Immature natural killer cell (primary cell): Measurements from ENCODE around the gene POLA1. TPM values are rescaled to one million over a fixed set of nuclear protein-coding genes. Genes with fewer than 3 reads are reported as not detected.

Experiments
- DNase-seq, 3 donors: peaks; one replicate each; pipeline ENCODE4 v3.0.0; 2022; ENCODE audit warnings: mixed read lengths in 1 of 3
- H3K27ac Mint-ChIP-seq, 6 donors: one replicate each; pipeline ENCODE4 v1.8.0; 2020; ENCODE audit warnings: mixed read lengths in 6 of 6, mild to moderate bottlenecking in 5 of 6, inconsistent platforms in 4 of 6, moderate library complexity in 3 of 6
- H3K27me3 Mint-ChIP-seq, 3 donors: one replicate each; pipeline ENCODE4 v1.8.0; 2020 to 2021; ENCODE audit warnings: low read depth in 3 of 3, mild to moderate bottlenecking in 3 of 3, mixed read lengths in 3 of 3, moderate library complexity in 3 of 3, inconsistent platforms in 1 of 3
- H3K36me3 Mint-ChIP-seq, 3 donors: one replicate each; pipeline ENCODE4 v1.8.0; 2020; ENCODE audit warnings: mixed read lengths in 3 of 3, inconsistent platforms in 2 of 3, mild to moderate bottlenecking in 2 of 3
- H3K4me1 Mint-ChIP-seq, 2 donors: one replicate each; pipeline ENCODE4 v1.8.0; 2020; ENCODE audit warnings: inconsistent platforms in 2 of 2, mild to moderate bottlenecking in 2 of 2, mixed read lengths in 2 of 2, moderate library complexity in 1 of 2
- H3K4me3 Mint-ChIP-seq, 5 donors: one replicate each; pipeline ENCODE4 v1.8.0; 2020; ENCODE audit warnings: mild to moderate bottlenecking in 5 of 5, mixed read lengths in 5 of 5, inconsistent platforms in 3 of 5, moderate library complexity in 3 of 5
- H3K9me3 Mint-ChIP-seq, 6 donors: one replicate each; pipeline ENCODE4 v1.8.0; 2020; ENCODE audit warnings: mild to moderate bottlenecking in 6 of 6, mixed read lengths in 6 of 6, inconsistent platforms in 4 of 6, moderate library complexity in 3 of 6
- polyA plus RNA-seq, 3 donors: library from polyadenylated mRNA; unstranded; fragments of 300-500 nt; fragmentation: Illumina TruSeq; gene quantifications; one replicate each; pipeline ENCODE4 v1.2.3, GENCODE V29; 2021

Gene POLA1
- polyA plus RNA-seq, 3 donors from 2014 or later, result 3.8 to 6.5 (median 3.9) TPM

GRCh38 chrX:24661292-24661691, 32.4 kb upstream of the POLA1 start:
- no peaks in the 10 kb centered on the region for H3K4me1 Mint-ChIP-seq
- no peak for DNase-seq
- H3K27ac Mint-ChIP-seq, result no peak overlapping the region
- H3K27me3 Mint-ChIP-seq, result peaks cover 0 to 3% (median 2%) of the 10 kb centered on the region in 3 donors
- no peaks in the 10 kb centered on the region for H3K9me3 Mint-ChIP-seq
- no peaks in the 10 kb centered on the region for H3K36me3 Mint-ChIP-seq
- no peak overlapping the region for H3K4me3 Mint-ChIP-seq

DNA sequence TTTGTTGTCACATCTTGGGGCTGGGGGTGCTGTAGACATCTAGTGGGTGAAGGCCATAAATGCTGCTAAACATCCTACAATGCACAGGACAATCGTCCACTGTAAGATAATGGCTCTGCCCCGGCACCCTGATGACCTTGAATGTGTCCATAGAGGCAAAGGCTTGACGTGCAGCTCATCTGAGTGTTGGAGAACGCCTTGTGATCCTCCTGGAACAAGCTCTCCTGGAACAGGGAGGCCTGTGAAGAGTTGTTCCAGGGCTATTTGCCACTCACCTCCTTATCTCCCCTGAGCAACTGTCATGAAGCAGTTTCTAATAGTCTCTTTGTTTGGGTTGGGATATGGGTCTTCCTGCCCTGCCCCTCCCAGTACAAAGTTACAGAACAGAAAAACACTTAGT, 31.4 kb upstream of the POLA1 start:
- H3K4me3 Mint-ChIP-seq, result no peak overlapping the region
- no peaks in the 10 kb centered on the region for H3K4me1 Mint-ChIP-seq
- H3K36me3 Mint-ChIP-seq, result no peaks in the 10 kb centered on the region
- H3K9me3 Mint-ChIP-seq, result no peaks in the 10 kb centered on the region
- no peak overlapping the region for H3K27ac Mint-ChIP-seq
- no peak for DNase-seq
- H3K27me3 Mint-ChIP-seq, result peaks cover 0 to 7% (median 2%) of the 10 kb centered on the region in 3 donors

DNA sequence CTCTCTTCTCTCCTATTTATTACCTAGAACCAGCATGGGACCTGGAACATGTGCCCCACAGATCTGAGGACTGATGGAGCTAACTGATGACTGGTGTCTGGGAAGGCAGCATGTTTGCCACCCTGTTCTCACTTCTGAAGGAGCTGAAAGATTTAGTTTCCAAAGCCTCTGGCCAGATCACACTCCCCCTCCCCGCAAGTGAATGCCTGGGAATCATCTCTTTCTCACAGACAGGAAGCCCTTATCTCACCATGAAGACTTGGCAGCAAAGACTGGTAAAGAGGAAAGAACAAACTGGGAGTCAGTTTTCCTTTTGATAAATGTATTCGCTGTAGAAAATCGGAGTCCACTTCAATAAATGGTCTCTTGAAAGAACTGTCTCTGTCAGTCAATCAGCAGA, 25.6 kb upstream of the POLA1 start:
- Mint-ChIP-seq H3K36me3 (no peaks in the 10 kb centered on the region), H3K27ac (no peak overlapping the region), H3K27me3 (peaks cover 0 to 6% (median 3%) of the 10 kb centered on the region in 3 donors), H3K9me3 (no peaks in the 10 kb centered on the region), H3K4me1 (no peaks in the 10 kb centered on the region), H3K4me3 (no peak overlapping the region)
- no peak for DNase-seq

GRCh38 chrX:24672701-24673190, 21.0 kb upstream of the POLA1 start:
- no peak overlapping the region for H3K27ac Mint-ChIP-seq
- H3K4me1 Mint-ChIP-seq, result no peaks in the 10 kb centered on the region
- no peak for DNase-seq
- H3K36me3 Mint-ChIP-seq, result no peaks in the 10 kb centered on the region
- H3K4me3 Mint-ChIP-seq, result no peak overlapping the region
- H3K9me3 Mint-ChIP-seq, result no peaks in the 10 kb centered on the region
- peaks cover 0 to 3% (median 3%) of the 10 kb centered on the region in 3 donors for H3K27me3 Mint-ChIP-seq

- Mint-ChIP-seq H3K4me3 (no peak overlapping the region), H3K4me1 (no peaks in the 10 kb centered on the region), H3K9me3 (no peaks in the 10 kb centered on the region), H3K27ac (no peak overlapping the region), H3K27me3 (peaks cover 0 to 5% (median 3%) of the 10 kb centered on the region in 3 donors), H3K36me3 (no peaks in the 10 kb centered on the region)
- DNase-seq, result no peak
Observed at GRCh38 chrX:24673424-24673823, 20.3 kb upstream of the POLA1 start.

DNA sequence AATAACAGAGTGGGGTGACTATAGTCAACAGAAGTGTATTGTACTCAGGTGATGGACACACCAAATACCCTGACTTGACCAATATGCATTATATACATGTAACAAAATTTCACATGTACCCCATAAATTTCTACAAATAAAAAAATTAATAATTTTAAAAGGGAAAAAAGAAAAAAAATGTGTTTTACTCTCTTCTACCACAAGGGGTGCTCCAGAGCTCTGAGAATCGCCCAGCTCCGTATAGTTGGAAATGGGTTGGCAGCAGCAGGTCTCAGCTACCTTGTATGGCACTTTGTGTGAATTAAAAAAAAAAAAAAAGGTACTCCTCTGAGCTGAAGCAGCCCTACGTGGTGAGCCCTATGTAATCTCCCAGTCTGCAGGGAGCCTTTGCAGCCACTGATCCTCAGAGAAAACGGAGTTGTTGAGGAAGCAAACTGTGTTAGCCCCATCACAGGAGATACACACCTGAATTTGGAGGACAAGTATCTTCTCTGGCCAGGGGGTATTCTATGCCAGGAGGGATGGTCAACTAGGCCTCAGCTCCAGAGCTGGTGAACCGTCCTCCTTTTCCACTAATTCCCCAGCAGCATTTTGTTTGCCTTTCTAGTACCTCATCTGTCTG, 17.2 kb upstream of the POLA1 start:
- Mint-ChIP-seq H3K9me3 (no peaks in the 10 kb centered on the region), H3K27me3 (peaks cover 2 to 15% (median 8%) of the 10 kb centered on the region in 3 donors), H3K4me1 (no peaks in the 10 kb centered on the region), H3K27ac (no peak overlapping the region), H3K36me3 (no peaks in the 10 kb centered on the region), H3K4me3 (no peak overlapping the region)
- peak in 2 of 3 donors; percentile 6 to 9 for DNase-seq

- DNase-seq, result no peak
- no peaks in the 10 kb centered on the region for H3K4me1 Mint-ChIP-seq
- no peaks in the 10 kb centered on the region for H3K36me3 Mint-ChIP-seq
- H3K4me3 Mint-ChIP-seq, result no peak overlapping the region
- peaks cover 9 to 22% (median 12%) of the 10 kb centered on the region in 3 donors for H3K27me3 Mint-ChIP-seq
- H3K9me3 Mint-ChIP-seq, result no peaks in the 10 kb centered on the region
- H3K27ac Mint-ChIP-seq, result no peak overlapping the region
Observed at GRCh38 chrX:24682739-24683432, 10.8 kb upstream of the POLA1 start.

DNA sequence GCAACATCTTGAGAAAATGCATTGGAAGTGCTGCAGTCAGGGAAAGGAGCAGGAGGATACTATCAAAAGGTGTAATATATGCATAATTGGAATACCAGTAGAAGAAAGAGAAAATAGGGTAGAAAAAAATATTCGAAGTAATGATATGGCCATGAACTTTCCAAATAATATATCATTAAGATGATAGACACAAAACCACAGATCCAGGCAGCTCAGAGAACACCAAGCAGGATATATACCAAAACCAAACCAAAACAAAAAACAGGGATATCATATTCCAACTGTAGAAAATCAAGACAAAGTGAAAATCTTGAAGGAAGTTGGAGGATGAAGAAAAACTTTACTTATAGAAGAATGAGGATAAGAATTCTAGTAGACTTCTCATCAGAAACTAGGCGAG, 9.7 kb upstream of the POLA1 start:
- Mint-ChIP-seq H3K36me3 (no peaks in the 10 kb centered on the region), H3K9me3 (no peaks in the 10 kb centered on the region), H3K4me1 (no peaks in the 10 kb centered on the region), H3K27ac (no peak overlapping the region), H3K27me3 (peaks cover 8 to 19% (median 12%) of the 10 kb centered on the region in 3 donors), H3K4me3 (no peak overlapping the region)
- no peak for DNase-seq

DNA sequence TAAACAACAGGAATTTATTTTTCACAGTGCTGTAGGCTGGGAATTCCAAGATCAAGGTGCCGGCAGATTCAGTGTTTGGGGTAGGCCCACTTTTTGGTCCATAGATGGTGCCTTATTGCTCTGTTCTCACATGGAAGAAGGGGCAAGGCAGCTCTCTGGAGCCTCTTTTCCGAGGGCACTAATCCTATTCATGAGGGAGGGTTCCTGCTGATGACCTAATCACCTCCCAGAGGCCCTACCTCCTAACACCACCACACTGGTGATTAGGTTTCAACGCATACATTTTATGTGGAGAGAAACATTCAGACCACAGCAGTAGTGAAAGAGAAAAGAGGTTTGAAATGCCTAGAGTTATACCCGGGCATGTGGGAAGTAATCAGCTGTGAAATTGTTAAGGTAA, 1.4 kb upstream of the POLA1 start:
- peaks cover 0 to 4% (median 3%) of the 10 kb centered on the region in 3 donors for H3K27me3 Mint-ChIP-seq
- H3K4me1 Mint-ChIP-seq, result peaks cover 8 to 9% of the 10 kb centered on the region in 2 donors
- H3K9me3 Mint-ChIP-seq, result no peaks in the 10 kb centered on the region
- H3K27ac Mint-ChIP-seq, result no peak overlapping the region
- peak overlapping the region in 3 of 5 donors; percentile 30 to 94 (median 38) for H3K4me3 Mint-ChIP-seq
- no peaks in the 10 kb centered on the region for H3K36me3 Mint-ChIP-seq
- DNase-seq, result no peak

GRCh38 chrX:24694825-24695224, 1.1 kb downstream of the POLA1 start:
- H3K4me1 Mint-ChIP-seq, result peaks cover 8 to 9% of the 10 kb centered on the region in 2 donors
- DNase-seq, result no peak
- peak overlapping the region; percentile 94 to 97 (median 94) for H3K4me3 Mint-ChIP-seq
- no peaks in the 10 kb centered on the region for H3K9me3 Mint-ChIP-seq
- H3K36me3 Mint-ChIP-seq, result no peaks in the 10 kb centered on the region
- peak overlapping the region in 1 of 6 donors; percentile 85 for H3K27ac Mint-ChIP-seq
- H3K27me3 Mint-ChIP-seq, result peaks cover 0 to 3% (median 2%) of the 10 kb centered on the region in 3 donors

GRCh38 chrX:24696294-24696693, 2.6 kb downstream of the POLA1 start:
- no peak for DNase-seq
- peaks cover 0 to 2% (median 2%) of the 10 kb centered on the region in 3 donors for H3K27me3 Mint-ChIP-seq
- no peak overlapping the region for H3K27ac Mint-ChIP-seq
- no peak overlapping the region for H3K4me3 Mint-ChIP-seq
- H3K9me3 Mint-ChIP-seq, result no peaks in the 10 kb centered on the region
- H3K36me3 Mint-ChIP-seq, result no peaks in the 10 kb centered on the region
- peaks cover 8 to 9% of the 10 kb centered on the region in 2 donors for H3K4me1 Mint-ChIP-seq

DNA sequence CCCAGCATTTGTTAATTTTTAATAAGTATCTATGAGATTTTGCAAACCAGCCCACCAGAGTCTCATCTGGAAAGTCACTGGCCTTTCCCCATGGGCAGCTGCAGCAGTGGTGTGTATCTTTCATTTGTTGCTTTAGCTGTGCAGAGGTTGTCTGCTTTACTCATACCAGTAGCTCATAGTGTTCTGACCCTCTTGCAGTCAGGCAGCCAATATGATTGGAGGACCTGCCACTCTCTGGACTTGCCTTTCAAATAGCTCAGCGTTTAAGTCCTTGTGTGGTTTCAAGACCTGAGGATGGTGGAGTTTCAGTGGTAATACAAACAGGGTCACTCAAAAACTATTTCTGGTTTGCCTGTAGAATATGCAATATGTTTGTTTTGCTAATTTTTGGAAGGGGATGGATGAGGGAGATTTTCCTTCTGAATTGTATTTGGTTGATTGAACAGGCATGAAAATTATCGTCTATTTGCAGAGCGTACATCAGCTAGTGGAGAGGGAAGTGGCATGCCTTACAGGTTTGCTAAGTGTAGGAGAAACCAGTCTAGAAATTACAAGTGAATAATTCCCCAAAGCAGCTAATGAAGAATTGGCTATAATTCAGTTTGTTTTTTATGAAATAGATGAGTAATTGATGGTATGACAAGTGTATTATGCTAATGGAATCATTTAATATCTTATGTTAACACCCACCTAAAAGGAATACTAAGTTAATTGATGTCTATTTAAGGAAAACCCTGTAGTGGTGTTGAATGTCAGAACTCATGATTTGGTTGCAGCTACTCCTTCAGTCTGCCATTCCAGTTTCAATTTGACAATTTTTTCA, 8.9 kb downstream of the POLA1 start:
- Mint-ChIP-seq H3K36me3 (peaks cover 0 to 4% (median 3%) of the 10 kb centered on the region in 3 donors), H3K27ac (no peak overlapping the region), H3K9me3 (no peaks in the 10 kb centered on the region), H3K4me1 (no peaks in the 10 kb centered on the region), H3K4me3 (no peak overlapping the region), H3K27me3 (peaks cover 0 to 4% (median 0%) of the 10 kb centered on the region in 3 donors)
- no peak for DNase-seq

GRCh38 chrX:24703185-24703494, 9.4 kb downstream of the POLA1 start:
- Mint-ChIP-seq H3K4me1 (no peaks in the 10 kb centered on the region), H3K36me3 (peaks cover 0 to 4% (median 3%) of the 10 kb centered on the region in 3 donors), H3K4me3 (no peak overlapping the region), H3K27ac (no peak overlapping the region), H3K9me3 (no peaks in the 10 kb centered on the region), H3K27me3 (peaks cover 0 to 4% (median 0%) of the 10 kb centered on the region in 3 donors)
- DNase-seq, result no peak

DNA sequence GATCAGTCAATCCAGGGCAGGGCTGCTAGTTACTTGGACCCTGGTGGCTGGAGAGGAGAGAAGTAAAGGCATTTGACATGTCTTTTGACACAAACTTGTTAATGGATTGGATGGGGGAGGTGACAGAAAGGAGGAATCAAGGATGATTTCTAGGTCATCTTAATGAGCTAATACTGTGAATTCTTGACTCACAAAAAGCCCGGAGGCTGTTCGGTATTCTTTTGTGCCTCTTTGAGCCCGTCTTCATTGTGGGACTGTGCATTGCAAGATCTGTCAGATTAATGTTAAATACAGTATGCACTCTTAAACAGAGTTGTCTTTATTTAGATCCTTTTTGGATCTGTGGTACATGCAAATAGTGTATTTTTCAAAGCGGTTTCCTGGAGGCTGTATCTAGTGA, 25.1 kb downstream of the POLA1 start:
- DNase-seq, result no peak
- Mint-ChIP-seq H3K9me3 (peaks cover 0 to 1% (median 0%) of the 10 kb centered on the region in 6 donors), H3K4me1 (no peaks in the 10 kb centered on the region), H3K27ac (no peak overlapping the region), H3K36me3 (peaks cover 12 to 18% (median 17%) of the 10 kb centered on the region in 3 donors), H3K4me3 (no peak overlapping the region), H3K27me3 (peaks cover 0 to 8% (median 2%) of the 10 kb centered on the region in 3 donors)
